CD4-positive, alpha-beta T cell treated with Interferon alpha-2 for 1 hour (primary cell): ENCODE measurements around the gene CELF2.

ENCODE experiments used
- DNase-seq, 2 donors: peaks; one replicate each; pipeline ENCODE4 v3.0.0-alpha.2; 2020 to 2022

The CELF2 gene

DNA sequence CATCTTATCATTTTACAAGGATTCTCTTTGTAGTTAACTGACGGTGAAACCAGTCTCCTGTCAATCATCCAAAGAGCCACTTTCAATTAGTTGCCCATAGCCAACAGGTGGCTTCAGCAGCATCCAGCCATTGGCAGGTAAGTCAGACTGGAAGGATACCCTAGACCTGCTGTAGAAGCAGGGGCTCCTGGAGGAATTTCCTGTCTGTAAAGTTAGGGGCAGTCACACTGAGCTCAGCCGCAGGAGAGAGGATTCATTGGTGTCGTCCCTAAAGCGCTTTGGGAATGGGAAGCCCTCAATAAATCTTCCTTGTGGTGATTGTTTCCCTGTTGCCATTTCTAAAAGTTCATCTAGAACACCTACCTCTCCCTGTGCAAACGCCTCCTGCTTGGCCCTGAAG is 140.4 kb downstream of the CELF2 start:
- no peak for DNase-seq

DNA sequence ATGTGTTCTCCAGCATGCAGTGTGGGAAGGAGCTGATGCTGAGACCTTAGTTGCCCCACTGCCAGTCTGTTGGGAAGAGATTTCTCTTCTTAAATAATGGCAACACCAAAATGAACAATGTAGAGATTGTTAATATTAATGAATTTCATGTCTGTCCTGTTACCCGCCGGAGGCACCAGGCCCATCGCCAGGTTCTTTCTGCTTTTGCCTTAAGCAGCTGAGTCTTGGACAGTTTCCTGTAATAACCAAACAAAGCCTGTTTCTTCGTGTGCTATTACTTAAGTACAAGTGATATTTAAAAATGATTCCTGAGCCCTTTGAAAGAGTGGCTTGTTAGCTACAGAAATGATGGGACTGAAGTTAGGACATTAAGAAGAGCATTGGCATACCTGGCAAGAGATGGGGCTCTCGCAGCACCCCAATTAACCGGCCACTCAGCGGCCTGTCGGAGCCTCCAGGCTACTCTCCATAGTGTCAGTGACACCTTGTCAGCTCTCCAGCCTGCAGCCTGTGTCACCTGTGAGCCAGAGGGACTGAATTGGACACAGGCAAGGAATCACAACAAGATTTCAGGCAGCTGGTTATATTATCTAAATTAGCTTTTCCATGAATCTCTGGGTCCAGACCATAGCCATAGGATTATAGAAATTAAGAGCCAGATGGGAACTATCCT is 142.0 kb downstream of the CELF2 start:
- DNase-seq = no peak

DNA sequence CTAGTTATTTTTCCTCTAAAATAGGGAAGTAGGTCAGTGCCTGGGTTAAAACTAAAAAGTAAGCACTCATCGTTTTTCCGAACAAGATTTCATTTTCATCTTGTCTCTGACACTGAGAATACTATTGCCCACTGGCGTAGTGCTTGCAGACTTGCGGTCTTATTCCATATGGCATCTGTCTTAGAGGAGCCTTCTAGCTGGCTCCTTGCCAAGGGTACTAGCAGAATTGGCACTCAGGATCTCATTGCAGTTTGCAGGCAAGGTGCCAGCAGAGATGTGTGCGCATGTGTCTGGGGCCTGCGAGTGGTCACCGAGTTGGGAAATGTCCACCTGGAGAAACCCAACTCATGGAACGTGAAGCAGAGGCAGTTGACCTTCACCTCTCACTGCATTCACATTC is 143.4 kb downstream of the CELF2 start:
- DNase-seq = no peak

DNA sequence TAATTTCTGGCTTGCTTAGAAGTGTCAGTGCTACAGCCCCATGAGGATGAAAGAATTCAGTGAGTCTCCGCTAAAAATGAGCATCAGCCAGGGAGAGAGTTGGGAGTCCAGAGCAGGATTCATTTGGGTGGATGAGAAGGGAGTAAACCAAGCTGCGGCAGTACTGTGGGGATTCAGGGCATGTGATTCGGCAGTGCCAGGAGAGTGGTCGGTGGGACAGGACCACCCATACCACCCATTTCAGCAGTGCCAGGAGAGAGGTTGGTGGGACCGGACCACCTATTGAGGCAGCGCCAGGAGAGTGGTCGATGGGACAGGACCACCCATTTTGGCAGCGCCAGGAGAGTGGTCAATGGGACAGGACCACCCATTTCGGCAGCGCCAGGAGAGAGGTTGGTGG is 144.2 kb downstream of the CELF2 start:
- DNase-seq = no peak

DNA sequence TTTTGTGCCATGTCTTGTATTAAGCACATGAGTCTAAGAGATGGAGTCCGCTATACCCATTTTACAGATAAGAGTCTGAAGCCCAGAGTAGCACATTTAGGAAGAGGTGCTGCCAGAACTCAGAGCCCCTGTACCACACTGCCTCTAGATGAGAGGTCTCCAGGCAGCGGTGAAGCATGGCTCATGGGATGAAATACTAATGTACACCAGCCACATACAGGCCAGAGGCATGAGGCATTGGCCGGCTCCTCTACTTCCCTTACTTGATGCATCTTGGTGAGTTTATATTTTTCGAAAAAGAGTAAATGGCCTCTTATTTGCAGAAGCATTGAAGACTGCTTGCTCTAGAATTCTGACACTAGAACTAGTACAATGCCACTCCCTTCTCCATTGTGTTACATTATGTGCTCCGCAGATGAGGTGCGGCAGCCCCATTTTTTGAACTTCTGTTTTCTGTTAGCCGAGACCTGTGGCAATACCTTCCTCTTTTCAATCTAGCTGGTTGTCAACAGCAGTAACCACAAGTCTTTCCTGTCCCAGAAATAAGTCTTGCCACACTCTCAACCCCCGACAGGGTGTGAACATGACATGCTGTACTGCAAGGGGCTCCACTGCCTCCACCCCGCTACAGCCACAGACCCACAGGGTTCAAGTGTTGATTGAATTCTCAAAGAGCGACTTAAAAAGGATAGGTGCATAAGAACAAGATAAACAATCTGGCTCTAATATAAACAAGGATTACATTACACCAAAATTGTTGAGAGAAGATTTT is 145.3 kb downstream of the CELF2 start:
- peak; percentile 87 to 92 for DNase-seq

DNA sequence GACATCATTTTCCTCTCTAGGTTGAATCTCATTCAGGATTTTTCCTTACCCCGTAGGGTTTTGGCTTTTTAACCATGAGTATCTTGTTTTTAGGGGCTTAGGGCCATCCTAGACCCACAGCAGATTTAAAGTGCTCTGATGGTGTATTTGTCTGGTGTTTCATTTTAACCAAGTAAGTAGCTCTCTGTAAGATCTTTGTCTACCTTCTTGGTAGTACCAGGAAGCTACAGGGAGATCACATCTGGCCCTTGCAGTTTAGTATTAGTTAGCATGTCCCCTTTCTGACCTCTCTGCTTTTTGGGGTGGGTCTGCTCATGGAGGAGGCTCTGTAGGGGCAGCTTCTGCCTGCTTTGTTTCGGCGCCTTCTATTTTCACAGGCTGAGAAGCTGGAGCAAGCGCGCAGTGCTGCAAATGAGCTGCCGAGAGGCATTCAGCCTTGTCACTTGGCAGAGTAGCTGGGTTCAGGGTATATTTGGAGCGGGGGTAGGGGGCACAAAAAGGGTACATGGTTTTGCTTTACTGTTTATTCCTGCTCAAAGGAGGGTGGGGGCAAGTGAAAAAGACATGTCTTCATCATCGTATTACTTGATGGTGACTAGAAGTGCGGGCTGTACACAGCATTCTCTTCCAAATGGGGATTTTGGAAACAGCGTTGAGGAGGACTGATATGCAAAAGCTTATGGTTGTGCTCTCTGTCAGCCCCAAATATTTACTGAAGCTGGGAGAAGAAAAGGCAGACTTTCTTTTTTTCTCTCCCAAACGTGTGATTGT is 146.3 kb downstream of the CELF2 start:
- DNase-seq = no peak

DNA sequence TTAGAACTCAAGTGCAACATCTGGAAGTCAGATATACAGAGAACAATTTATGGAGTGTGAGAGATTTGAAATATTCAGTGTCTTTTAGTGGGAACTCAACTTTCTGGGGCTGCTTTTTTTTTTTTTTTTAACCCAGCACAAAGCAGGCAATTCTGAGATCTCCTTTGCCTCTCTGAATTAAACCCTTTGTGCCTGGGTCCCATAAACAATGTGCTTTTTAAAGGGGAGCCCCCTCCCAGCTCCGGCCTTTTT is 146.8 kb downstream of the CELF2 start:
- DNase-seq = no peak

DNA sequence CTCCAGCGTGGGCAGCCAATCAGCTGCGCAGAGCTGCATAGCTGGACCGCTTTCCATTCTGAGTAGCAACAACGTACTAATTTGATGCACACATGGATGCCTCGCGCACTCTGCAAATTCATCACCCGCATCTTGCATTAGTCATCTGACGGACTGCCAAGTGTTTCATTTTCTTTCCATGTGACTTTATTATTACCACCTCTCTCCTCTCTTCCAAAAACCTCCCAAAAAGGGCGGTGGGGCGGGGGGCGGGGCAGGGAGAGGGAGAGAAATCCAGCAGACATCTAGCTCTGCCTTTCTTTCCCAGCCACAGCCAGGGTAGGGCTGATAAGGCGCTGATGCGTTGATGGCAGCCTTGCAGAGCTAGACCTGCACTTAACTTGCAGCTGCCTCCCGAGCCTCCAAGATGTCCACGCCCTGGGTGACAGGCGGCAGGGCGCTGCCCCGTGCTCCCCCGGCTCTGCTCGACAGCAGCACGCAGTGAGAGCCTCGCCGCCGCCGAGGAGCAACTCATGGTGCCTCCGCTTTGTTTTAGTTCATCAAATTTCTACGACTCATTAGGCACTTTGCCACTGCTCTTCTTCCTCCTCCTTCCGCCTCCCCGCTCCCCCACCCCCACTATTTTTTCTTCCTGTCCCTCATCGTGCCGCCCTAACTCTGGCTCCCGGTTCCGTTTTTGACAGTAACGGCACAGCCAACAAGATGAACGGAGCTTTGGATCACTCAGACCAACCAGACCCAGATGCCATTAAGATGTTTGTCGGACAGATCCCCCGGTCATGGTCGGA is 147.3 kb downstream of the CELF2 start:
- DNase-seq = peak; percentile 69 to 75

DNA sequence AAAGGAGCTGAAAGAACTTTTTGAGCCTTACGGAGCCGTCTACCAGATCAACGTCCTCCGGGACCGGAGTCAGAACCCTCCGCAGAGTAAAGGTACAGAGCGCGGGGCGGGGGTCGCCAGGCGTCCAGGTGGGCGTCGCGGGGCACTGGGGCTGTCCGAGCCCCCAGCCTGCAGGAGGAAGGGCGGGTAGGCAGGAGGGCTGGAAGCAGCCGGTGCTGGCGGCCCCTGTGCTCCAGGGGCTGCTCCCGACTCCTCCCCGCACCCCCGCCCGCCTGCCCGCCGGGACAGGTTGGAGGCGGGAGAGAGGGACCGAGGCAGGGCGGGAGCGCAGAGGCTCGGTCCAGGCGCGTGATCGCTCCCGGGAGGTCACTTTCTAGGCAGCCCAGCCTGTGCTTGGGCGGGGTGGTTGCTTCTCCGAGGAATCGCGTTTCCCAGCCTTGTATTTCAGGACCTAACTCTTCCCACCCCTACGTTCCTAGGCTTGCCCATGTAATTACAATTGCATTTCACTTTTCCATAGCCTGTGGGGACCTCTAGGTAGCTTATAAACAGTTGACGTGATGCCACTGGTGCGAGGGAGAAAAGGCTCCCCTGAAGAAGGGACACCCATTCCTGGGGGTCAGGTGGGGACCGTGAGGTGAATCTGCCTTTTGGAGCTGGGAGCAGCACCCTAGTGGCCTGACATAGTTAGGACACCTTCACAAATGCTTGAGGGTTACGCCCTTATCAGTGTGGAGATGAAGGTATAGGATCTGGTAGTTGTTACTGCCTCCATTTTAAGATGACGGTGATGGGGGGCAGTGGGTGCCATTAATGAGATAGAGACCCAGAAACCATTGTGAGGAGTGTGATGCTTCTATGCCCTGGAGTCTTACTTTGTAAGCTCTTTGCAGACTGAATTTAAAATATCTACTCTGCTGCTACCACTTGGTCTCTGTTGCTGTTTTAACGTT is 148.2 kb downstream of the CELF2 start:
- peak; percentile 83 to 90 for DNase-seq

DNA sequence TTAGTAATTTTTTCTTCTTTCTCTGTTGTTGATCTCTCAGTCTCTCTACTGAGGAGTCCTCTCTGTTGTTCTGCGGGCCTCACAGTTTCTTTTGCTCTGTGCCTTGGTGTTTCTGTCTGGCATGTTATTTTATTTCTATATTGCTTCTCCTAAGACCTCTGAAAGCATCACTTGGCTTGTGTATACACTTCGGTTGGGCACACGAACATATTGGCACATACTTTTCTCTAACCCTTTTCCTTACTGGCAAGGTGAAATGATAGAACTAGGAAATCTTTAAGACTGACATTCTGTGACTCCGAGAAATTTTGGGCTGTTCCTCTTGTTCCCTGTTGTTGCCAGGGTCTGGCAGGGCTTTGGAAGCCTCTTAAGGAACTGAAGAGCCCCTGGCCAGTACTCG is 148.9 kb downstream of the CELF2 start:
- DNase-seq = no peak

DNA sequence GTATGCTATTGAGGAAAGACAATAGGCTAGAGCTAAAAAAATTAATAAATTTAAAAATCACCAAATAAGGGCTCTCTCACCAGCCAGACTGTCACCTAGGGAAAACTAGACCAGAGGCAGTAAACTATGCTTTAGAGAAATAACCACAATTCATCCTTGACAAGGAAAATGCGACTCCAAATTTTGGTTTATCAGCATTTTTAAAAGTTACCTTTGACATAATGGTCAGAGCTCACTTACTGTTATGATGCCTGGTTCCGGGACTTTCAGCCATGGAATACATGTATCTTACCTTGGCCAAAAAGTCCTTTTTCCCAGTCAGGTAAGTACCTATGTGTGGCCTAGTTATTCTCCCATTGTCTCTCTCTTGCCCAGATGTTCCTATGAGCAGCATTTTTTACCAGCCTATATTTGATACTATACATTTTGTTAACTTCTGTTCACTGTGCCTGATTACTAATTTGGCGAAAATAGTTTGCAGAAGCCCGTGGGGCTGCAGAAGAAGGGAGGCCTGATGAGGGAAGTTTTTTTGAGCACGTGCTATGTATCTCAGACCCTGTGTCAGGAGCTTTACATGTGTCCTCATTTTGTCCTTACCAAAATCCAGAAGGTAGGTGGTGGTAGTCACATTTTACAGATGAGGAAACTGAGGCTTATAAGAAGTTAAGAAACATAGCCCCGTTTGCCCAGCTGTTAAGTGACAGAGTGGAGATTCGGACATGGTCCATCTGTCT is 149.7 kb downstream of the CELF2 start:
- no peak for DNase-seq

DNA sequence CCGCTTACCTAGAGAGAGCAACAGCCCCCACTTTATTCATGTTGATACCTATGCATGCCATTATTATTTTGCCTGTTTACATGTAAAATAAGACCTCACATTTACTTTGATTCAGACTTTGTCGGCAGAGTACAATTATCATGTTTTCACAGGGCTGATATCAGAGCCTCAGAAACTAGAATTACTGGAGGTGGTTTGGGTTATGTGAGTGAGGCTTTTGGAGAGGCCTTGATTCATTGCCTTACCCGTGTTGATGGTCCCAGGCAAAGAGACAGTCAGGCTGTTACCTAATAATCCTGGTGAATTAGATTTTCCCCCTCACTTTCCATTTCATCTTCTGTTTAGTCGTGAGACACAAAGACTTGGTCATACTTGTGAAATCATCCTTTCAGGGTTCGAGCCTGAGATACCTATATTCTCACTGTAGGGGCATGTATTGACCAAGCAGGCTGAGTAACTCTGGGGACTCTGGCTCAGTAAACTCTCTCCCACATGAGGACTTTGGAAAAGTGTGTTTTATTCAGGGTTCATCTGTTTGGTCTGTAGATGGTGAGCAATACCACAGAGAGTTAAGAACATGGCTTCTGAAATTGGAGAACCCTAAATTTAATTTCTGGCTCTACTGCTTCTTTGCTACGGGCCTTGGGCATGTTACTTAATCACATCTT is 150.9 kb downstream of the CELF2 start:
- DNase-seq = no peak

DNA sequence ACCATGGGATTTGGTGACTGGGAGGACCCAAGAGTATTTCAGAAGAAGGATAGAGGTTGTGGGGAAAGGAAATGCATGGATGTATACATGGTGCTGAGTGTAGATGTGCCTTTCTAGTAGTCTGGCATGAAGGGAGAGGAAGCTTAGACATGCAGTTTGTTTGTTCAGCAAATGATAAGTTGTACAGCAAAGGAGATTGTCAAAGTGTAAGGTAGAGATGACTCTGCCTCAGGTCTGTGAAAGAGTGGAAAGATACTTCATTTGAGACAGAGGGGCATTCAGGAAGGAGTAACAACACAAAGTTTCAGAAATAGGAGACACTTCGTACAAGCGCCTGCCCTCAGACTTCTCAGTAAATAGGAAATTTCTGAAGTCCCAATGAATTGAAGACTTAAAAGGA is 152.3 kb downstream of the CELF2 start:
- DNase-seq = no peak

DNA sequence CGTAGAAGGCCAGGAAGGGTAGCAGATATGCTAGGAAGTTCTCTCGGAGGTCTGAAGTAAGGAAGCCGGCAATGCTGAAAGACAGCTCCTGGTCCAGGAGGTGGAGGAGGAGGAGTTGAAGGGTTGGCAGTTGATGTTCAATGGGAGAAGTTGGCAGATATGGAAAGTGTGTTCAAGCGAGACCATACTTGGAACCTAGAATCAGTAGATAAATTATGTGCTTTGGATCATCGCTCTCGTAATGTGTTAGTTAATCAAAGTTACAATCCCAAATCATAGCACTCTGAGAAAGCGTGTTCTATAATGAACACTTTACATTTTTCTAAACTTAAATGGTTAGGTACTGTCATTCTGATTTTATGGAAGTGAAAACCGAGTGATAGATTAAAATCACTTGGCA is 152.9 kb downstream of the CELF2 start:
- DNase-seq = no peak

DNA sequence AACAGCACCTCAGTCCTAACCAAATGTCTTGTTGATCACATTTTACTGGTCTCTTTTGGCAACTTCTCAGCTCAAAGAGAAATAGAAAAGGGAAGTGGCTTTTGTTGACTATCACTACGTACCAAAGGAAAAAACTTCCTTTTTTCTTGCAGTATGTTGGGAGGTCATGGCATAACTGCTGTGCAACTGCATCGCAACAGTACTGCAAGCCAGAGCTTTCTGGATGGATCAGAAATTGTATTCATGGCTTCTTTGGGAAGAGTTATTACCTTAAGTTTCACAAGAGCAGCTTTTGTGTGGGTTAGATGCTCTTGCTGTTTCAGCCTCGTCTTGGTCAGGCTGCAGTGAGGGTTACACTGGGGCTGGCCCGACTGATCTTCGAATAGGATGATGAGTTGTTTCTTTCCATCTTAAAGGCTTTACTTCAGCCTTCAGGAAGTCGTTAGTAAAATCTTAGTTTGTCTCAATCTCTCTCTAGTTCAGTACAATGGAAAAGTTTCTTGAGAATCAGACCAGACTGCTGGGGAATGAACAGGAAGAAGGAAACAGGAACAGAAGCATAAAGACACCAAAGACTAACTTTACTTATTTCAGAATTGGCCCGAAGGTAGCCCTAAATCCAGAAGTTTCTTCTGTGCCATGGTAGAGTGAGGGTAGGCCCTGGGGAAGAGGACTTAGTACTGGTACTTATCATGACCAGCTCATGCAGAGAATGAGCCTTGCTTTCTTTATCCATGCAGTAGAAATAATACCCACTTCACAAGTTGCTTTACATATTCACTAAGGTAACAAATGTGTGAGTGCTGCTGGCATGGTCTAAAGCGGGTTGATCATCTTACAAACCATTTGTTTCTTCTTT is 153.6 kb downstream of the CELF2 start:
- DNase-seq = peak in 1 of 2 donors; percentile 46

DNA sequence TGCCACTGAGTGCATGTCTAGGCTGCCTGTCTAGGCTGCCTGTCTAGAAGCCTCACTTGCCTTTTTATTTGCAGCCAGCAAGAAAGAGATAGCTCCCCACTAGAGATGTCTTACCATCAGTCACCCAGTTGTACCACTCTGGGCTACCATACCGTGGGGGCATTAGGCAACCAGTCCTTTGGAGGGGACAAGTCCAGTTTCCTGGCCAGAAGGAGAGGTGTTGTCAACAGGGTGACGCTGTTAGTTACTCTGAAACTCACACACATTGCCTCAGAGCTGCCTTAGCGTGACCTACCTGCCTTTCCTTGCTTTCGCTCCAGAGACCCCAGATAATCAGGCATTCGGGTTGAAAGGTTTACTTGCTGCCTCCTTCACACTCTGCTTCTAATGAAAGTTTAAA is 155.4 kb downstream of the CELF2 start:
- DNase-seq = peak in 1 of 2 donors; percentile 42

DNA sequence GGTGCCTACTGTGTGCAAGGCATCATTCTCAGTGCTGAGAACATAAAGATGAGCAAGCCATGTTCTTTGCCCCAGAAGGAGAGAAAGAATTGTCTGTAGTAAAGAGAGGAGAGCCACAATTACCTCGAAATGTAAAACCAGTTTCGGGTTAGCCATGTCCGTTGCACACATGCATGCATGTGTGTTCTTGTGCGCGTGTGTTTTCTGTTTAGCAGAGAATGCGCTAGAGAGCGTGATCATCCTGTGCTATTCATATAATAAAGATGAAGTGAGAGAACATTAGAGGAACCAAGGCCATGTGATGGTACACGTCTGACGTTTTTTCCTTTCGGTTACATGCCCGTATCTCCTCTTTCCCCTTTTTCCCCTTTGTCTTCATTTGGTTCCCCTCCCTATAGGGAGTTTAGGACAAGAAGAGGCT is 158.2 kb downstream of the CELF2 start:
- DNase-seq = peak; percentile 52 to 58

DNA sequence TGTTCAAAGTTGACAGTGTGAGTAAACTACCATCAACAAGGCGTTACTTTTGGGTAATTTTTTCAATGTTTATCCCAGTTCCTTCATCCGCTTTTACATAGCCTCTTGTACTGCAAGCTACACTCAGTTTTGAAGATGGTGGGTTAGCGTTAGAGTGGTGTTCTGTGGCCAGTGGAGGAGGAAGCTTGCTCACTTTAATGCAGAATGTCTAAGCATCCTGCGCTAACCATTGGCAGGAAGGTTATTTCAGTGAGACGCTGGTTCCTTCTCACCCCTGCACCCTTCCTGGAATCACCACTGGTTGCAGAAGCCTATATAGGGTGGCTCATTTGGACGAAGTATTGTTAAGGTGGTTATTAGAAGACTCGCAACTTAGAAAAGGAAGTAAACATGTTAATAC is 159.1 kb downstream of the CELF2 start:
- DNase-seq = peak; percentile 64 to 80

DNA sequence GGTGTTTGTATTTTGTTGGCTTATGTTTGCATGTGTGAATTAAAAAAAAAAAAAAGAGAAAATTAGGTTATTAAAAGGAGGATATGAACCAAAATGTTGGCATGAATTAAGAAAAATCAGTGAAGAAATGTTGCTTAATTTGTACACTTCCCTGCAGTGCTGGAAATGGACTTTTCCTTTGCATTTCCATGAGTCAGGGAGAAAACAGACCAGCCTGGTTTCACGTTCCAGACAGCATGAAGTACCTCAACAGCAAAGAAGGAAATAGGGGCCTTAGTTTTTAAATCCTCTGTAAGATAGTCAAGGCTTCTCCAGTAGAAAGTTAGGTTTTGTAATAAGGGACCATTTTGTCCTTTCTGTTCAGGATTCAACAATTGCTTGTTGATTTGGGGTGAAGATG is 159.7 kb downstream of the CELF2 start:
- DNase-seq = no peak
